GM23248 (cell line): ENCODE data around the gene ADAM10. TPM values are rescaled to one million over a fixed set of nuclear protein-coding genes. Genes with fewer than 3 reads are reported as not detected.

Experiments used
- DNase-seq: peaks from one replicate; pipeline ENCODE4 v3.0.0-alpha.2; 2015
- H2AFZ ChIP-seq: fragments of 200-600 bp; sonication (generic); 2 replicates; pipeline ENCODE4 v1.6.1; 2016; ENCODE audit warnings: antibody characterized with exemption
- H3F3A ChIP-seq: fragments of 200-600 bp; sonication (generic); 2 replicates; pipeline ENCODE4 v1.6.1; 2016; ENCODE audit warnings: mild to moderate bottlenecking, antibody characterized with exemption, mixed run types; ENCODE audit not compliant: insufficient read depth
- H3K27ac ChIP-seq: fragments of 200-600 bp; sonication (generic); 2 replicates; pipeline ENCODE4 v1.5.1; 2016; ENCODE audit warnings: mild to moderate bottlenecking
- H3K27me3 ChIP-seq: fragments of 200-600 bp; sonication (generic); replicated peaks from 2 replicates; pipeline ENCODE4 v1.6.1; 2016; ENCODE audit warnings: mild to moderate bottlenecking; ENCODE audit not compliant: insufficient read depth
- H3K36me3 ChIP-seq: fragments of 200-600 bp; sonication (generic); 2 replicates; pipeline ENCODE4 v1.6.1; 2016; ENCODE audit warnings: low read depth, mild to moderate bottlenecking
- H3K4me1 ChIP-seq: fragments of 200-600 bp; sonication (generic); 2 replicates; pipeline ENCODE4 v1.6.1; 2016; ENCODE audit warnings: mild to moderate bottlenecking; ENCODE audit not compliant: insufficient read depth
- H3K4me2 ChIP-seq: fragments of 200-600 bp; sonication (generic); one replicate; pipeline ENCODE4 v1.6.1; 2016; ENCODE audit warnings: mild to moderate bottlenecking; ENCODE audit not compliant: unreplicated experiment
- H3K4me3 ChIP-seq: fragments of 200-600 bp; sonication (generic); 2 replicates; pipeline ENCODE4 v1.5.1; 2016; ENCODE audit warnings: mild to moderate bottlenecking
- H3K79me2 ChIP-seq: fragments of 200-600 bp; sonication (generic); 2 replicates; pipeline ENCODE4 v1.6.1; 2016; ENCODE audit warnings: mild to moderate bottlenecking; ENCODE audit not compliant: insufficient read depth
- H3K9ac ChIP-seq: fragments of 200-600 bp; sonication (generic); 2 replicates; pipeline ENCODE4 v1.6.1; 2016; ENCODE audit warnings: mild to moderate bottlenecking
- H3K9me2 ChIP-seq: fragments of 200-600 bp; sonication (generic); 2 replicates; pipeline ENCODE4 v1.6.1; 2016; ENCODE audit warnings: mixed run types, mild to moderate bottlenecking, moderate library complexity; ENCODE audit not compliant: insufficient read depth
- H3K9me3 ChIP-seq: fragments of 200-600 bp; sonication (generic); one replicate; pipeline ENCODE4 v1.6.1; 2017; ENCODE audit warnings: low read depth
- H4K20me1 ChIP-seq: fragments of 200-600 bp; sonication (generic); 2 replicates; pipeline ENCODE4 v1.6.0; 2016; ENCODE audit not compliant: insufficient read depth
- EZH2 ChIP-seq: fragments of 200-600 bp; sonication (generic); IDR thresholded peaks from 2 replicates; pipeline ENCODE4 v1.6.1; 2018; ENCODE audit warnings: antibody characterized with exemption, mild to moderate bottlenecking; ENCODE audit not compliant: insufficient read depth, poor library complexity, severe bottlenecking
- EZH2phosphoT487 ChIP-seq: fragments of 200-600 bp; sonication (generic); IDR thresholded peaks from 2 replicates; pipeline ENCODE4 v1.6.1; 2018; ENCODE audit warnings: antibody characterized with exemption, moderate library complexity, mild to moderate bottlenecking, low read depth; ENCODE audit not compliant: insufficient read depth
- WGBS, 2 experiments: methylation state at CpG; one replicate each; pipeline ENCODE4 v1.1.6; 2015 to 2017; ENCODE audit warnings: low lambda C conversion rate in 2 of 2, low coverage in 1 of 2; ENCODE audit errors: missing lambda C conversion rate in 2 of 2; 5-methylcytosine and 5-hydroxymethylcytosine counted together
- in situ Hi-C: fragments of 300-500 bp; cut with MboI; formaldehyde crosslinking; loops from 2 replicates; pipeline ENCODE4 v1.15.0; 2020
- polyA plus RNA-seq: library from polyadenylated mRNA; unstranded; fragments of >200 nt; fragmentation: Nextera tagmentation; extraction: Ambion mirVana; gene quantifications from 2 replicates; pipeline ENCODE4 v1.2.1, GENCODE V29; 2016
- total RNA-seq: library from RNA; depleted of rRNA; stranded (reverse); fragments of >200 nt; shearing (Covaris generic); gene quantifications from 2 replicates; pipeline ENCODE4 v1.2.3, GENCODE V29; 2014

ADAM10 gene
- total and polyA plus RNA-seq, 2 experiments from 2014 or later = 171 to 190 TPM

- in situ Hi-C loops = no loop called here
- Histone ChIP-seq H2AFZ (no peak overlapping the region), H3K4me3 (no peak overlapping the region), H3K9me2 (no peaks in the 10 kb centered on the region), H4K20me1 (no peaks in the 10 kb centered on the region), H3K9me3 (no peaks in the 10 kb centered on the region), H3K4me2 (no peak overlapping the region), H3K27me3 (no peaks in the 10 kb centered on the region), H3F3A (peaks cover 5% of the 10 kb centered on the region; the same call in 1 of the 2 replicates), H3K4me1 (no peaks in the 10 kb centered on the region), H3K36me3 (peaks cover 50% of the 10 kb centered on the region), H3K79me2 (peaks cover 6% of the 10 kb centered on the region; the same call in 1 of the 2 replicates), H3K27ac (no peak overlapping the region), H3K9ac (no peak overlapping the region)
- DNase-seq = no peak
- TF ChIP-seq EZH2 (no peak), EZH2phosphoT487 (no peak)
- WGBS, 2 experiments = 95 to 96% methylated on average over 2 of the region's 2 CpGs
Measured at GRCh38 chr15:58639002-58639756, 110.3 kb downstream of the ADAM10 start.

GRCh38 chr15:58632789-58633188, 116.7 kb downstream of the ADAM10 start:
- Histone ChIP-seq H3K9ac (no peak overlapping the region), H3K4me3 (no peak overlapping the region), H3K9me3 (no peaks in the 10 kb centered on the region), H3F3A (peaks cover 9% of the 10 kb centered on the region; the same call in 1 of the 2 replicates), H3K36me3 (peaks cover 22% of the 10 kb centered on the region), H3K4me1 (peaks cover 13% of the 10 kb centered on the region), H3K27ac (no peak overlapping the region), H3K27me3 (no peaks in the 10 kb centered on the region), H2AFZ (no peak overlapping the region), H3K4me2 (no peak overlapping the region), H3K9me2 (no peaks in the 10 kb centered on the region), H3K79me2 (peaks cover 18% of the 10 kb centered on the region; the same call in 1 of the 2 replicates), H4K20me1 (no peaks in the 10 kb centered on the region)
- DNase-seq = no peak
- WGBS, 2 experiments = 98 to 99% methylated on average over 2 of the region's 2 CpGs
- no peak for TF ChIP-seq EZH2
- TF ChIP-seq EZH2phosphoT487 = no peak
- in situ Hi-C loops = no loop called here

- Histone ChIP-seq H3K4me3 (no peak overlapping the region), H3K9ac (no peak overlapping the region), H3F3A (0 out of 2 replicates have a peak, but pooled peaks cover 5% of the 10 kb centered on the region), H3K27ac (no peak overlapping the region), H4K20me1 (no peaks in the 10 kb centered on the region), H3K79me2 (peaks cover 17% of the 10 kb centered on the region; the same call in 1 of the 2 replicates), H3K36me3 (peaks cover 18% of the 10 kb centered on the region), H3K4me2 (no peak overlapping the region), H3K9me2 (no peaks in the 10 kb centered on the region), H3K27me3 (no peaks in the 10 kb centered on the region), H2AFZ (no peak overlapping the region), H3K9me3 (no peaks in the 10 kb centered on the region), H3K4me1 (peaks cover 16% of the 10 kb centered on the region)
- in situ Hi-C loops = no loop called here
- no peak for TF ChIP-seq EZH2phosphoT487
- TF ChIP-seq EZH2 = no peak
- no peak for DNase-seq
- WGBS, 2 experiments = 94 to 99% methylated on average over 2 of the region's 2 CpGs
Measured at GRCh38 chr15:58631319-58631718, 118.2 kb downstream of the ADAM10 start.

GRCh38 chr15:58629625-58630024, 119.9 kb downstream of the ADAM10 start:
- DNase-seq = no peak
- in situ Hi-C loops = no loop called here
- H3K36me3 ChIP-seq = peaks cover 19% of the 10 kb centered on the region

More at GRCh38 chr15:58629625-58630024, 119.9 kb downstream of the ADAM10 start:
- Histone ChIP-seq H3K27ac (no peak overlapping the region), H3K9me2 (no peaks in the 10 kb centered on the region), H2AFZ (no peak overlapping the region), H3K4me2 (no peak overlapping the region), H3K4me1 (peaks cover 16% of the 10 kb centered on the region), H3K9ac (no peak overlapping the region), H3K9me3 (no peaks in the 10 kb centered on the region), H3K4me3 (no peak overlapping the region), H3K27me3 (no peaks in the 10 kb centered on the region), H3F3A (0 out of 2 replicates have a peak, but pooled peaks cover 9% of the 10 kb centered on the region), H4K20me1 (no peaks in the 10 kb centered on the region), H3K79me2 (peaks cover 14% of the 10 kb centered on the region; the same call in 1 of the 2 replicates)
- TF ChIP-seq EZH2phosphoT487 = no peak
- no peak for TF ChIP-seq EZH2
- whole genome bisulfite sequencing, 2 experiments = 98 to 99% methylated on average over 6 of the region's 6 CpGs
